GM18867 (cell line): ENCODE measurements around the gene PCDHA9.

Source experiments
- ATAC-seq: cut with Tn5 transposase; IDR thresholded peaks from one replicate; pipeline ENCODE4 v1.9.1; 2021; ENCODE audit warnings: mild to moderate bottlenecking, moderate library complexity; ENCODE audit not compliant: unreplicated experiment

The PCDHA9 gene

DNA sequence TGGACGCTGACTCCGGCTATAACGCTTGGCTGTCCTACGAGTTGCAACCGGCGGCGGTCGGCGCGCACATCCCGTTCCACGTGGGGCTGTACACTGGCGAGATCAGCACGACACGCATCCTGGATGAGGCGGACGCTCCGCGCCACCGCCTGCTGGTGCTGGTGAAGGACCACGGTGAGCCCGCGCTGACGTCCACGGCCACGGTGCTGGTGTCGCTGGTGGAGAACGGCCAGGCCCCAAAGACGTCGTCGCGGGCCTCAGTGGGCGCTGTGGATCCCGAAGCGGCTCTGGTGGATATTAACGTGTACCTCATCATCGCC lies 29.0 kb downstream of the PCDHA9 start:
- no peak for ATAC-seq

DNA sequence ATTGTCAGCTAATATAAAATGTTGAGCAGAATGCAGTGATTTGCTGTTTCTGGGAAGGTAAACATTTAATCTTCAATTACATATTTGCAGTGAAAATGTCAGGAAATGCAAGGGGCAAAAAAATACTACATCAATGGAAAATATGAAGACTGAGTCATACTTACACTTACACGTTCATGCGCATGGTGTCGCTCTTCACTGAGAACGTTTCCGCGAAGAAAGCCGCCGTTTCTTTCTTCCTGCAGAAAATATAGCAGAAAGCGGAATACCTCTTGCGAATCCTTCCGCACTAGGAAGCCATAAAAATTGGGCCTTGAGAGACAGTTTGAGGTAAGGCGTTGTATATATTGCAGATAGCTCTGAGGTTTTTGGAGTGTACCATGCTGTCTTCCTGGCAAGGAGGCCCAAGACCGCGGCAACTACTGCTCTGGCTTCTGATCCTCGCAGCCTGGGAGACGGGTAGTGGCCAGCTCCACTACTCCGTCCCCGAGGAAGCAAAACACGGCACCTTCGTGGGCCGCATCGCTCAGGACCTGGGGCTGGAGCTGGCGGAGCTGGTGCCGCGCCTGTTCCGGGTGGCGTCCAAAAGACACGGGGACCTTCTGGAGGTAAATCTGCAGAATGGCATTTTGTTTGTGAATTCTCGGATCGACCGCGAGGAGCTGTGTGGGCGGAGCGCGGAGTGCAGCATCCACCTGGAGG lies 33.9 kb downstream of the PCDHA9 start, which contains the start of gene PCDHA13:
TSS of gene PCDHA13 (plus strand) at position 236 of the 702 bp plus-strand sequence. CDS start at position 381, 145 bp downstream.
- no peak for ATAC-seq

GRCh38 chr5:140882591-140882899 lies 34.4 kb downstream of the PCDHA9 start:
- ATAC-seq = no peak

DNA sequence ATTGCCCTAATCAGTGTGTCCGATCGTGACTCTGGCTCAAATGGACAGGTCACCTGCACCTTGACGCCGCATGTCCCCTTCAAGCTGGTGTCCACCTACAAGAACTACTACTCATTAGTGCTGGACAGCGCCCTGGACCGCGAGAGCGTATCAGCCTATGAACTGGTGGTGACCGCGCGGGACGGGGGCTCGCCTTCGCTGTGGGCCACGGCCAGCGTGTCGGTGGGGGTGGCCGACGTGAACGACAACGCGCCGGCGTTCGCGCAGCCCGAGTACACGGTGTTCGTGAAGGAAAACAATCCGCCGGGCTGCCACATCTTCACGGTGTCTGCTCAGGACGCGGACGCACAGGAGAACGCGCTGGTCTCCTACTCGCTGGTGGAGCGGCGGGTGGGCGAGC lies 35.2 kb downstream of the PCDHA9 start:
- no peak for ATAC-seq

GRCh38 chr5:140883927-140884697 lies 35.9 kb downstream of the PCDHA9 start:
- no peak for ATAC-seq
